Karpas-422 (cell line): ENCODE data around the gene MED17. TPM values are rescaled to one million over a fixed set of nuclear protein-coding genes. Genes with fewer than 3 reads are reported as not detected.
"Not testable (repeated sequence)": the region's sequence is repeated elsewhere in the genome, so short reads cannot be mapped to it uniquely, and the experiment has no call there.

ENCODE experiments used
- DNase-seq: peaks from one replicate; pipeline ENCODE4 v3.0.0-alpha.2; 2015
- H2AFZ ChIP-seq: fragments of 200-600 bp; sonication (generic); 2 replicates; pipeline ENCODE4 v1.6.1; 2014; ENCODE audit warnings: antibody characterized with exemption, low read length, mixed read lengths
- H3K27ac ChIP-seq: fragments of 200-600 bp; sonication (generic); 2 replicates; pipeline ENCODE4 v1.5.1; 2014; ENCODE audit warnings: mild to moderate bottlenecking, low read length, moderate library complexity
- H3K27me3 ChIP-seq: fragments of 200-600 bp; sonication (generic); 2 replicates; pipeline ENCODE4 v1.6.1; 2014; ENCODE audit warnings: low read length, mixed read lengths
- H3K36me3 ChIP-seq: fragments of 200-600 bp; sonication (generic); 2 replicates; pipeline ENCODE4 v1.6.1; 2014; ENCODE audit warnings: low read length, mixed read lengths; ENCODE audit not compliant: insufficient read depth
- H3K4me1 ChIP-seq: fragments of 200-600 bp; sonication (generic); 2 replicates; pipeline ENCODE4 v1.6.1; 2014; ENCODE audit warnings: mild to moderate bottlenecking, low read length, mixed read lengths
- H3K4me2 ChIP-seq: fragments of 200-600 bp; sonication (generic); 2 replicates; pipeline ENCODE4 v1.6.1; 2014; ENCODE audit warnings: low read length, low read depth, mild to moderate bottlenecking; ENCODE audit not compliant: poor library complexity, severe bottlenecking
- H3K4me3 ChIP-seq: fragments of 200-600 bp; sonication (generic); 2 replicates; pipeline ENCODE4 v1.5.1; 2014; ENCODE audit warnings: mild to moderate bottlenecking, antibody characterized with exemption, low read length, mixed read lengths
- H3K79me2 ChIP-seq: fragments of 200-600 bp; sonication (generic); 2 replicates; pipeline ENCODE4 v1.6.1; 2014; ENCODE audit warnings: mild to moderate bottlenecking, low read length, mixed read lengths
- H3K9ac ChIP-seq: fragments of 200-600 bp; sonication (generic); 2 replicates; pipeline ENCODE4 v1.6.0; 2014; ENCODE audit warnings: low read length
- H3K9me2 ChIP-seq: fragments of 200-600 bp; sonication (generic), shearing (Covaris generic); replicated peaks from 2 replicates; pipeline ENCODE4 v1.6.0; 2014; ENCODE audit warnings: mild to moderate bottlenecking, low read length, moderate library complexity; ENCODE audit not compliant: insufficient read depth
- H3K9me3 ChIP-seq: fragments of 300-700, 200-600 bp; sonication (generic); 2 replicates; pipeline ENCODE4 v1.6.1; 2014; ENCODE audit warnings: low read length, mixed read lengths
- H4K20me1 ChIP-seq: fragments of 200-600 bp; sonication (generic); 2 replicates; pipeline ENCODE4 v1.6.1; 2014; ENCODE audit warnings: mild to moderate bottlenecking, antibody characterized with exemption, low read length, low read depth; ENCODE audit not compliant: insufficient read depth
- total RNA-seq: library from RNA; depleted of rRNA; stranded (reverse); fragments of >200 nt; shearing (Covaris generic); gene quantifications from 2 replicates; pipeline ENCODE4 v1.2.3, GENCODE V29; 2014; ENCODE audit warnings: low replicate concordance

The MED17 gene
- total RNA-seq, 1 experiment from 2014 or later: 77.4 TPM

DNA sequence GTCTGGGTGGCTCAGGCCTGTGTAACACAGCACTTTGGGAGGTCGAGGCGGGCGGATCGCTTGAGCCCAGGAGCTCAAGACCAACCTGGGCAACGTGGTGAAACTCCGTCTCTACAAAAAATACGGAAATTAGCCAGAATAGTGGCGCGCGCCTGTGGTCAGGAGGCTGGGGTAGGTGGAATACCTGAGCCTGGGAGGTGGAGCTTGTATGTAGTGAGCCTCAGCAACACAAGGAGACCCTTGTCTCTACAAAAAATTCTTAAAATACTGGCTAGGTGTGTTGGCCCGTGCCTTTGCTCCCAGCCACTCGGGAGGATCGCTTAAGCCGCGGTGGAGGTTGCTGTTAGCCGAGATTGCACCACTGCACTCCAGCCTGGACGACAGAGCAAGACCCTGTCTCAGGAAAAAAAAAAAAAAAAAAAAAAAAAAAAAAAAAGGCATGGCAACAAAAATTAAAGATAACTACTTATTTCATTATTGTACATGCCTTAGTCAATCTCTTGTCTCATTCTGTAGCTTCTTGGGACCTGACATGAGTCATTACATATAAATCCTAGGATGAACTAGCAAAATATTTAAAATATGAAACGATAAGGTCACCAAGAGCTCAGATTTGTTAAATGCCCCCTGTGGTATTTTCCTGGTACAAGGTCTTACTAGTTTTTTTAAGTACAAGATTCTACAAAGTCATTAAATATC is 43.9 kb upstream of the MED17 start:
- peak overlapping the region; percentile 85 for H3K9ac ChIP-seq
- peaks cover 55% of the 10 kb centered on the region for H4K20me1 ChIP-seq
- H3K9me3 ChIP-seq: no peaks in the 10 kb centered on the region
- H2AFZ ChIP-seq: no peak overlapping the region
- H3K9me2 ChIP-seq: no peaks in the 10 kb centered on the region
- H3K27ac ChIP-seq: peak overlapping the region; percentile 85
- peaks cover 56% of the 10 kb centered on the region for H3K4me1 ChIP-seq
- H3K4me2 ChIP-seq: peak overlapping the region; percentile 92
- peaks cover 65% of the 10 kb centered on the region for H3K36me3 ChIP-seq
- peaks cover 96% of the 10 kb centered on the region for H3K79me2 ChIP-seq
- peak overlapping the region; percentile 79 for H3K4me3 ChIP-seq
- peak; percentile 91 for DNase-seq
- no peaks in the 10 kb centered on the region for H3K27me3 ChIP-seq

DNA sequence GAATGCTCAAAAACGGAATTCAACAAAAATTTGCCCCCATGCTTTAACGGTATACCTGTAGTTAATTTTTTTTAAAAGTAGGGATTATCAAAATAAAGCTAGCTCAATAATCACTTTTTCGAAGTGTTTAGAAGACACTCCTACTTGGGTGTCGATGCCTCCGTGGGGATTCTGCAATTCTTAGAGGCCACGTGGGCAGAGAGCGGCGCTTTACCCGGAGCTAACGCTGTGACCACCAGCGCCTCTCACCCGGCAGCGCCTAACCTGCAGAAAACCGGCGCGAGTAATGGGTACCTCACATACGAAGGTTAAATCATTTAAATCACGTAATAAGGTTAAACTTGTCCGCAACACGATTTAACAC is 43.4 kb upstream of the MED17 start:
- peaks cover 50% of the 10 kb centered on the region for H3K4me1 ChIP-seq

DNA sequence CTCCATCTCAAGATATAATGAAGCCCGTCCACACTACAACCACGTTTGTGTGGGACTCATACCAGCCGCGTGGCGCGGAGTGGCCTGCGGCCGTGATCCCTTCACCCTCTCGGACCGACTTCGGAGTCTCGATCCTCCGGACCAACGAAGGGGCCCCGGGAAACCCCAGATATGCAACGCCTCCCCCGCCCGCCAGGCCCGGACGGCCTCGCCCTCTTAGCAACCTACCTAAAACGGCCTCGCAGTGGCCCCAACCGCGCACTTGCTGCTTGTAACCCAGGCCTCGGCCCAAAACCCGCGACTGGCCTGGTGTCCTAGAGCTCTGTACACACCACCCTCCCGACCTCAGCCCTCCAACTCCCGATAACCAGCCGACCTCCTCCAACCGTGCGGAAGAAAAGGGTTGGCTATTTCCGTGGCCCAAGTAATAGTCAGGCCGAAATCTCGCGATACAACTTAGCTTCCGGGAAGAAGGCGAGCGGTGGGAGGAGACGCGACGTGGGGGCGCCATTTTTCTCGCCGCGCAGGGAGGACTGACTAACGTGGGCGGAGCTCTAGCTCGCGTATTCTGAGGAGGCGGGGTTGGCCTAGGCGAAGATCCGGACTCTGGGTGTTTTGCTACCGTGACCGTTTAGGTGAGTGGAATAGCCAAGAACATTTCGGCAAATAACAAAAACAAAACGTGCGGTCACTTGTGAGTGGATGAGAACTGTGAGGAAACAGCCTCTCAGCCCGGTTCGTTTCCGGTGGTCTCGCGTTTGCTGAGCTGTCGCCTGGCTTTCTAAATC is 42.8 kb upstream of the MED17 start, which contains the start of the genes C11orf54 and TAF1D:
C11orf54 (plus strand) TSS at position 579 of the 788 bp plus-strand sequence. CDS start 5,722 bp downstream, outside the sequence.
TAF1D (minus strand) TSS at position 402 of the 788 bp plus-strand sequence. CDS start 2,191 bp downstream, outside the sequence.
- Histone ChIP-seq H3K9ac (peak within 1 kb of the TSS; percentile 85), H3K36me3 (peaks cover 54% of the 10 kb centered on the region), H4K20me1 (peaks cover 44% of the 10 kb centered on the region), H3K79me2 (peaks cover 90% of the 10 kb centered on the region), H3K4me1 (peaks cover 44% of the 10 kb centered on the region), H3K9me3 (no peaks in the 10 kb centered on the region), H3K9me2 (no peaks in the 10 kb centered on the region), H3K4me2 (peak within 1 kb of the TSS; percentile 92), H2AFZ (peak within 1 kb of the TSS; percentile 97), H3K27me3 (no peaks in the 10 kb centered on the region), H3K4me3 (peak within 1 kb of the TSS; percentile 79), H3K27ac (peak within 1 kb of the TSS; percentile 85)
- DNase-seq: peak; percentile 100

More for the DNA sequence above, 43.4 kb upstream of the MED17 start:
- Histone ChIP-seq H4K20me1 (peaks cover 49% of the 10 kb centered on the region), H3K4me3 (peak overlapping the region; percentile 79), H3K27me3 (no peaks in the 10 kb centered on the region), H3K9me2 (no peaks in the 10 kb centered on the region), H3K4me2 (peak overlapping the region; percentile 92), H3K79me2 (peaks cover 91% of the 10 kb centered on the region), H2AFZ (no peak overlapping the region), H3K9me3 (no peaks in the 10 kb centered on the region), H3K9ac (peak overlapping the region; percentile 85), H3K27ac (peak overlapping the region; percentile 85), H3K36me3 (peaks cover 59% of the 10 kb centered on the region)
- peak; percentile 94 for DNase-seq

DNA sequence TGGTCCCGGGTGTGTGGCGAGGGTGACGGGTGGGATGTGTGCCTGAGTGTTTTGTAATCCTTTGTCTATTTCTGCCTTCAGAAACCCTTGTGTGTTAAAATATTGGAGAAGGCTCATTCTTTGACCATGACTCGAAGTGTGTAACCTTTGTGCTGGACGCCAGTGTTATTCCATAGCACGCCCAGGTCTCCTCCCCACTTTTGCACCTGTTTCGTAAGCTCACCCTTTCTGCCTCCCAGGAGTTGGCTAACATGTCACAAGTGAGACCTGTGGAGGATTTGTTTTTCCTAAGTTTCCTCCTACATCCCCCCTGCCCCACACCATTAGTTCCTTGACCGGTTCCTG is 42.2 kb upstream of the MED17 start:
- H3K4me1 ChIP-seq: peaks cover 39% of the 10 kb centered on the region
- no peaks in the 10 kb centered on the region for H3K9me3 ChIP-seq
- H3K27ac ChIP-seq: peak overlapping the region; percentile 85
- DNase-seq: no peak
- H3K27me3 ChIP-seq: no peaks in the 10 kb centered on the region
- peaks cover 38% of the 10 kb centered on the region for H4K20me1 ChIP-seq
- H3K4me3 ChIP-seq: peak overlapping the region; percentile 79
- peaks cover 85% of the 10 kb centered on the region for H3K79me2 ChIP-seq
- H2AFZ ChIP-seq: peak overlapping the region; percentile 97
- H3K36me3 ChIP-seq: peaks cover 48% of the 10 kb centered on the region
- peak overlapping the region; percentile 92 for H3K4me2 ChIP-seq
- no peaks in the 10 kb centered on the region for H3K9me2 ChIP-seq
- H3K9ac ChIP-seq: peak overlapping the region; percentile 85

DNA sequence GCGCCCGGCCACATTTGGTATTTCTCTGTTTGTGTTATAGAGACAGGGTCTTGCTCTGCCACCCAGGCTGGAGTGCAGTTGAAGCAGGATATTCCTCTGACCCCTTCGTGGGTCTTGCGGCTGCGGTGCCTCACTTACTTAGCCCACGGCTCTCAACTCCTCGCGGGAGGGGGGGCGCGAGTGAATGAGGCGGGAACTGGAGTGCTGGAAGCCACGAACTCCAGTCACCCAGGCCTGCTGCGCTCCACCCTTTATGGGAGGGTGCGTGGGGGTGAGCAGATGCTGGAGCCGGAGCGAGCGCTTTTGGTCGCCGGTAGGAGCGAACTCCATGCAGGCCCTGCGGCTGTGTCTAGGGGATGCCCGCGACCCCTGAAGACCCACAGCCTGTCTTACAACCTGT is 40.8 kb upstream of the MED17 start:
- no peak for DNase-seq
- no peak overlapping the region for H3K27ac ChIP-seq
- H3K36me3 ChIP-seq: peaks cover 34% of the 10 kb centered on the region
- H2AFZ ChIP-seq: no peak overlapping the region
- H4K20me1 ChIP-seq: peaks cover 24% of the 10 kb centered on the region
- no peaks in the 10 kb centered on the region for H3K9me3 ChIP-seq
- H3K79me2 ChIP-seq: peaks cover 70% of the 10 kb centered on the region
- no peak overlapping the region for H3K9ac ChIP-seq
- H3K4me3 ChIP-seq: no peak overlapping the region
- no peaks in the 10 kb centered on the region for H3K9me2 ChIP-seq
- H3K27me3 ChIP-seq: no peaks in the 10 kb centered on the region
- no peak overlapping the region for H3K4me2 ChIP-seq
- H3K4me1 ChIP-seq: peaks cover 24% of the 10 kb centered on the region

DNA sequence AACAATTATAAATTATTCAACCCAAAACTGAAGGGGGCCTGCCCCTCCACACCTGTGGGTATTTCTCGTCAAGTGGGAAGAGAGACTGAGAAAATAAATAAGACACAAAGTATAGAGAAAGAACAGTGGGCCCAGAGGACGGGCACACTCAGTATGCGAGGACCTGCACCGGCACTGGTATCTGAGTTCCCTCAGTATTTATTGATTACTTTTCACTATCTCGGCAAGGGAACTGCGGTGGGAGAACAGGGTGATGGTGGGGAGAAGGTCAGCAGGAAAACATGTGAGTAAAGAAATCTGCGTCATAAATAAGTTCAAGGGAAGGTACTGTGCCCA is 39.4 kb upstream of the MED17 start:
- DNase-seq: no peak
- H4K20me1 ChIP-seq: peaks cover 11% of the 10 kb centered on the region
- H3K36me3 ChIP-seq: peaks cover 20% of the 10 kb centered on the region
- peaks cover 11% of the 10 kb centered on the region for H3K4me1 ChIP-seq
- H3K27me3 ChIP-seq: no peaks in the 10 kb centered on the region
- H3K9me3 ChIP-seq: no peaks in the 10 kb centered on the region
- no peak overlapping the region for H2AFZ ChIP-seq
- no peak overlapping the region for H3K9ac ChIP-seq
- H3K27ac ChIP-seq: no peak overlapping the region
- H3K9me2 ChIP-seq: no peaks in the 10 kb centered on the region
- H3K4me3 ChIP-seq: no peak overlapping the region
- no peak overlapping the region for H3K4me2 ChIP-seq
- H3K79me2 ChIP-seq: peaks cover 57% of the 10 kb centered on the region

DNA sequence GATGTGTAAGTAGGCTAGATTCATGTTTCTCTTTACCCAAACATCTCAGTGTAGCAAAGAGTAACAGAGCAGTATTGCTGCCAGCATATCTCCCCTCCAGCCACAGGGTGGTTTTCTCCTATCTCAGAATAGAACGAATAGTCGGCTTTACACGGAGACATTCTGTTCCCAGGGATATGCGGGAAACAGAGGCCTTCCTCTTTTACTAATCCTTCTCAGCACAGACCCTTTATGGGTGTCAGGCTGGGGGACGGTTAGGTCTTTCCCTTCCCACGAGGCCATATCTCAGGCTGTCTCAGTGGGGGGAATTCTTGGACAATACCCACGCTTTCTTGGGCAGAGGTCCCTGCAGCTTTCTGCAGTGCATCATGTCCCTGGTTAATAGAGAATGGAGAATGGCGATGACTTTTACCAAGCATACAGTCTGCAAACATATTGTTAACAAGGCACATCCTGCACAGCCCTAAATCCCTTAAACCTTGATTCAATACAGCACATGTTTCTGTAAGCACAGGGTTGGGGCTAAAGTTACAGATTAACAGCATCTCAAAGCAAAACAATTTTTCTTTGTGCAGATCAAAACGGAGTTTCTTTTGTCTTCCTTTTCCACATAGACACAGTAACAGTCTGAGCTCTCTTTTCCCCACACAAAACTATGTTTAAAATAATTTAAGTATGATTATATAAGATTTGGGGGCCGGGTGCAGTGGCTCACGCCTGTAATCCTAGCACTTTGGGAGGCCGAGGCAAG is 38.9 kb upstream of the MED17 start:
- not testable (repeated sequence) for H2AFZ ChIP-seq, H3K9ac ChIP-seq, H3K9me2 ChIP-seq, H4K20me1 ChIP-seq, H3K9me3 ChIP-seq, DNase-seq, H3K4me1 ChIP-seq, H3K4me2 ChIP-seq, H3K4me3 ChIP-seq, H3K27me3 ChIP-seq, H3K27ac ChIP-seq
- Histone ChIP-seq H3K36me3 (peaks cover 15% of the 10 kb centered on the region), H3K79me2 (peaks cover 51% of the 10 kb centered on the region)

DNA sequence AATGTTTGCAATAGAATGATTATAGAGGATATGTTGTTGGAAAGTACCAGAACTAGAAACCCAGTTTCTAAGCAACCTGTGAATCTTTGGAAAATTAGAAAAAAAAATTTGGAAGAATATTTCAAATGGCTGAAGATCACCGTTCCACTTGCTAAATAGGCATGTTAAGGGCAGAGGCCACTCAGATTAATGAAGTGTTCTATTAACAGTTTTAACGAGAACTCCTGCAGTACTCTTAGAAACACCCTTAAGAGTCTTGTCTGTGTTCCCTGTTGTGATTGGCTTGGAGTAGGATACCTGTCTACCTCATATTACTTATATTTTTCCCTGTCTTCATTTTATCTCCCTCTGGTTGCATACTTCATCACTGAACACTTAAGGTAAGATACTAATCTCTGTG is 38.0 kb upstream of the MED17 start:
- Histone ChIP-seq H3K4me3 (no peak overlapping the region), H3K9me3 (no peaks in the 10 kb centered on the region), H3K4me2 (no peak overlapping the region), H3K36me3 (peaks cover 8% of the 10 kb centered on the region; the same call in 1 of the 2 replicates), H4K20me1 (no peaks in the 10 kb centered on the region; the same call in 1 of the 2 replicates), H3K27ac (no peak overlapping the region), H3K27me3 (no peaks in the 10 kb centered on the region), H2AFZ (no peak overlapping the region), H3K9me2 (no peaks in the 10 kb centered on the region), H3K79me2 (peaks cover 42% of the 10 kb centered on the region), H3K9ac (no peak overlapping the region), H3K4me1 (peaks cover 7% of the 10 kb centered on the region)
- no peak for DNase-seq
